CD4-positive, alpha-beta T cell treated with Interleukin-10 for 1 hour (primary cell): ENCODE data around the gene GPR160.
"Not testable (repeated sequence)": the region's sequence is repeated elsewhere in the genome, so short reads cannot be mapped to it uniquely, and the experiment has no call there.

Experiments
- DNase-seq: peaks from one replicate; pipeline ENCODE4 v3.0.0-alpha.2; 2020

The GPR160 gene

GRCh38 chr3:170037463-170038433, at the start of gene GPR160:
TSS of gene GPR160 (plus strand) at chr3:170037995. CDS start at chr3:170083973, 45,978 bp downstream.
- DNase-seq: peak; percentile 84

GRCh38 chr3:169990431-169990830, 47.4 kb upstream of the GPR160 start:
- DNase-seq: no peak

GRCh38 chr3:169992156-169992555, 45.6 kb upstream of the GPR160 start:
- DNase-seq: no peak

DNA sequence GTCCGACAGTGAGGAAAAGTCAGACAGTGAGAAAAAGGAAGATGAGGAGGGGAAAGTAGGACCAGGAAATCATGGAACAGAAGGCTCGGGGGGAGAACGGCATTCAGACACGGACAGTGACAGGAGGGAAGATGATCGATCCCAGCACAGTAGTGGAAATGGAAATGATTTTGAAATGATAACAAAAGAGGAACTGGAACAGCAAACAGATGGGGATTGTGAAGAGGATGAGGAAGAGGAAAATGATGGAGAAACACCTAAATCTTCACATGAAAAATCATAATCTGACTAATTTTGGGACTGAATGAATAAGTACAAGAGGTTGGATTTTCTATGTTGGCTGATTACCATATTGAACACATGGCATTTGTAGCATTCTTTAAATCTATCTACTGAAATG, 45.0 kb upstream of the GPR160 start:
- DNase-seq: no peak

DNA sequence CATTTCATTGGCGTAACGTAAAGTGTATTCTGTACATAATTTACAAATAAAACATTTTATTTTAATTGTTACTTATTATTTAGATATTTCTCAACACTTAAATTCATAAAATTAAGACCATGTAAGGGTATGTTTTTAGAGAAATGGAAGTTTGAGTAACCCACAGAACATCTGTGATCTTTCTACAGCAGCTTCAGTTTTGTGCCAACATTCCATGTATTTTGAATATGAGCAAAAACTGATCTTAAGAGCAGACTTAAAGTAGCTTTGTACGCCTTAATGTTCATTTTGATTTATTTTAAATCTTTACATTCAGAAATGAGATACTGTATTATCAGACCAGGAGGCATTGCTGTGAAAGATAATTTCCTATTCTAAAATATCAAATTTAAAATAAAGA, 44.0 kb upstream of the GPR160 start:
- no peak for DNase-seq

GRCh38 chr3:169996063-169996462, 41.7 kb upstream of the GPR160 start:
- DNase-seq: no peak

GRCh38 chr3:169998668-169999131, 39.1 kb upstream of the GPR160 start:
- no peak for DNase-seq

- DNase-seq: no peak
Measured at GRCh38 chr3:169999433-169999832, 38.4 kb upstream of the GPR160 start.

GRCh38 chr3:170000051-170000450, 37.7 kb upstream of the GPR160 start:
- no peak for DNase-seq

DNA sequence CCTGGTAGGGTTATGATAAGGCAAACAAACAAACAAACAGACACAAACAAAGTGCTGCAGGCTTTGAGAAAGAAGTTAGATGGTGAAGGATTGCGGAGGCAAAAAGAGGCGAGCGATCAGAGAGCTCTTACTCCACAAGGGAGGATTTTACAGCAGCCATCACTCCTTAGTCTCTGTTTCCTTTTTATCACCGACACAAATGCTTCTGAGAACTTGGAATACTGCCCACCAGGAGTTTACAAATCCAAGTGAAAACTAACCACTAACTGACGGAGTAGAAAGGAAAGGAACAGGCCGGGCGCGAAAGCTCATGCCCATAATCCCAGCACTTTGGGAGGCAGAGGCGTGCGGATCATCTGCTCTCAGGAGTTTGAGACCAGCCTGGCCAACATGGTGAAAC, 35.6 kb upstream of the GPR160 start:
- DNase-seq: no peak

- no peak for DNase-seq
Measured at GRCh38 chr3:170002879-170003278, 34.9 kb upstream of the GPR160 start.

- no peak for DNase-seq
Measured at GRCh38 chr3:170003881-170004356, 33.9 kb upstream of the GPR160 start.

DNA sequence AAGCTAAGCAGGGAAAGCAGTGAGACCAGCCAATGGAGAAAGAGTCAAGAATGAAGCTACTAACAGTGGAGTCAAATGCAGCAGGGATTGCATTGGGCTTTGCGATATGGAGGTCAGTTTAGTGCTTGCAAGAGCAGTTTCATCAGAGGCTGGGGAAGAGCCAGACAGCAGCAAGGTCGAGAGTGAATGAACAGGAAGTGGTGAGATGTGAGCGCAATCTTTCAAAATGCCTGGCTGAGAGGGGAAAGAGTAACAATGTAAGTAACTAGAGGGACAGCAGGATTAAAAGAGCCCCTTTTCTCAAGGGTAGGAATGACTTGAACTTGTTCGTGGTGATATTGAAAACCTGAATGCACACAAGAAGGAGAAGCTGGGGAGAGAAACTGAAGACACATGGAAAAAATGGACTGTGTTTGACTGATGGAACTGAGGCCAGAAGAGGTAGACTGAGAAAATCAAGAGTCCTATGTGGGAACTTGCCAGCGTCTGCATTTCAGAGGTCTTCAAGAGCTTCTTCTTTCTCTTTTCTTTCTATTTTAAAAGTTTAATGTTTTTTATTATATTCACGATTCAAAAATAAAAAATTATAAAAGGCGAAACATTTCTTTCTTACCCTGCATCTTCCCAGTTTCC, 30.6 kb upstream of the GPR160 start:
- peak; percentile 32 for DNase-seq

- no peak for DNase-seq
Measured at GRCh38 chr3:170010498-170010897, 27.3 kb upstream of the GPR160 start.

GRCh38 chr3:170012683-170013400, 25.0 kb upstream of the GPR160 start:
- DNase-seq: no peak

DNA sequence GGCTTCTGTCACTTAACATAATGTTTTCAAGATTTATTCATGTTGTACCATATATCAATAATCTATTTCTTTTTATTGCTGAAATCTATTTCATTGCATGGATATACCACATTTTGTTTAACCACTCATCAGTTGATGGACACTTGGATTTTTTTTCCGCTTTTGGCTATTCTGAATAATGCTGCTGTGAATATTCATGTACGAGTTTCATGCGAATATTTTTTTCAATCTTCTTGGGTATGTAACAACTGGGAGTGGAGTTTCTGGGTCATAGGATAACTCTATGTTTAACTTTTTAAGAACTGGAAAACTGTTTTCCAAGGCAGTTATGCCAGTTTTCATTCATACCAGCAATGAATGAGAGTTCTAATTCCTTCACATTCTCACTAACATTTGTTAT, 21.7 kb upstream of the GPR160 start:
- no peak for DNase-seq

GRCh38 chr3:170019306-170019705, 18.5 kb upstream of the GPR160 start:
- not testable (repeated sequence) for DNase-seq

GRCh38 chr3:170021083-170021482, 16.7 kb upstream of the GPR160 start:
- DNase-seq: no peak

DNA sequence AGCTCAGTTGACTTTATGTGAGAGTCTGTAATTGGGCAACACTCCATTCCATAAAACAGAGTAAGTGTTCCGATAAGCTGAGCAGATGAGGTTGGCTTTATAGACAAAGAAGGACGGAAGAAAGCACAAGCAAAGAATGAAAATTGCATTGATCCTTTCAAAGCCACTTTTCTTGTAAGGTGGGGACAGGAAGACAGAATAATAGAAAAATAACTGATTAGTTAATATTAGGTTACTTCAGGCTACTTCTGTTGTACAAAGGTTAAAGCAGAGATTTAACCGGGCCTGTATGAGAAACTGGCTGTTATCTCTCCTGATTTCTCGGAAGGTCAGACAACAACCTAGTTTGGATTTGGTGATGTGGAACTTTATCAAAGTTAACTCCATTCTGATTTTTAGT, 15.5 kb upstream of the GPR160 start:
- no peak for DNase-seq

DNA sequence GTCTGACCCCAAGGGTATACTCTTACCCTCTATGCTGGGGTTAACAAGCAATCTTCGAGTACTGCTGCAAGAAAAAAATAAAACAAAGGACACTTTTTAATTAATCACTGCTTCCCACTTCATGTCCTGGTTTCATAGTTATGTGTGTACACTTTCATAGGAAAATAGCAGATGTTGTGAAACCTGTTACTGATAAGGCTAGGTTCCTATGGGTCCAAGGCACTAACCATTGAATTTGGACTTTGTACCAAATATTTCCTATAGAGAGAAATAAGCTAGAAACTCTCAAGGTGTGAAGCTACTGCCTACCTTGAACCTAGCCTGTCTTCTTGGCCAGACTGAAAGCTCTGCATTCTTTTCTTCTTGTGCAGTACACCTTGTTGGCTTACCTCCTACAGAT, 14.6 kb upstream of the GPR160 start:
- no peak for DNase-seq

DNA sequence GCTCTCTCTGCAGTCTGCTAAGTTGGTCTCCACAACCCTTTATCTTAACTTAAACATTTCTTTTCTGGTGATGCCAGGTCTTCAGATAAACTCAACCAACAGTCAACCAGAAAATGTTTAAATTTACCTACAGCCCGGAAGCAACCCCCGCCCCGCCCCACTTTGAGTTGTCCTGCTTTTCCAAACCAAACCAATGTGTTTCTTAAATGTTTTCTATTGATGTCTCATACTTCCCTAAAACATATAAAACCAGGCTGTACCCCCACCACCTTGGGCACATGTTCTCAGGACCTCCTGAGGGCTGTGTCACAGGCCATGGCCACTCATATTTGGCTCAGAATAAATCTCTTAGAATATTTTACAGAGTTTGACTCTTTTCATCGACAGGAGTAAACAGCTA, 13.2 kb upstream of the GPR160 start:
- DNase-seq: no peak

- peak; percentile 21 for DNase-seq
Measured at GRCh38 chr3:170027233-170028102, 10.3 kb upstream of the GPR160 start.
